ENCODE results near the gene SCCPDH. TPM values are rescaled to one million over a fixed set of nuclear protein-coding genes. Genes with fewer than 3 reads are reported as not detected.

The SCCPDH gene
- total RNA-seq, 4 donors from 2014 or later: 0.95 to 8.2 (median 3.8) TPM

DNA sequence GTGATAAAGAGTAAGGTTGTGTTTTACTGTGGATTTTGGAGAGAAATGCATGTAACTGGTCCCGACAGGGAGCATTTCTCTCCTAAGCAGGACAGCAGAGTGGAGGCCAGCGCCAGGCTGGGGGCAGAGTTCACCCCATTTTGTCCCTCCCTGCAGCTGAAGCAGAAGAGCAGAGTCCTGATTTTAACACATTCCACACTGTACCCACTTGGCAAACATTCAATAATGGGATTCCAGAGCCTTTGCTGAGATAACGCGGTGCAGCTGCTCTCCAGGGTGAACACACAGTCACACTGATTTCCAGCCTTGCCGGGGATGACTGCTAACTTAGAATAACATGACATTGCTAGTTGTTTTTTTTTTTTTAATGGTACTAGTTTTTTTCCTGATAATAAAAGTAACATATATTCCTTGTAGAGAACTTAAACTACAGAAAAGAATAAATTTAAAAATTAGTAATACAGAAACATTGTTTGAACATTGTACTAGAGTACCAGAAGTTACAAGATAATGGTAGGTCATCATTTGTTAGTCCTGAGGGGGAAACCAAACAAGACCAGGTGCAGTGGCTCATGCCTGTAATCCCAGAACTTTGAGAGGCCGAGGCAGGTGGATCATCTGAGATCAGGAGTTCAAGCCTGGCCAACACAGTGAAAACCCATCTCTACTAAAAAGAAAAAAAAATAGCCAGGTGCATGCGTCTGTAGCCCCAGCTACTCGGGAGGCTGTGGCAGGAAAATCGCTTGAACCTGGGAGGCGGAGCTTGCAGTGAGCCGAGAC, 77.2 kb downstream of the SCCPDH start:
- Histone ChIP-seq H3K36me3 (no peaks in the 10 kb centered on the region), H3K9me3 (no peaks in the 10 kb centered on the region), H3K27ac (no peak overlapping the region), H3K4me3 (no peak overlapping the region), H3K27me3 (peaks cover 0 to 16% (median 0%) of the 10 kb centered on the region in 4 donors), H3K4me1 (peaks cover 0 to 16% (median 3%) of the 10 kb centered on the region in 3 donors)
- TF ChIP-seq, protein P1, sequence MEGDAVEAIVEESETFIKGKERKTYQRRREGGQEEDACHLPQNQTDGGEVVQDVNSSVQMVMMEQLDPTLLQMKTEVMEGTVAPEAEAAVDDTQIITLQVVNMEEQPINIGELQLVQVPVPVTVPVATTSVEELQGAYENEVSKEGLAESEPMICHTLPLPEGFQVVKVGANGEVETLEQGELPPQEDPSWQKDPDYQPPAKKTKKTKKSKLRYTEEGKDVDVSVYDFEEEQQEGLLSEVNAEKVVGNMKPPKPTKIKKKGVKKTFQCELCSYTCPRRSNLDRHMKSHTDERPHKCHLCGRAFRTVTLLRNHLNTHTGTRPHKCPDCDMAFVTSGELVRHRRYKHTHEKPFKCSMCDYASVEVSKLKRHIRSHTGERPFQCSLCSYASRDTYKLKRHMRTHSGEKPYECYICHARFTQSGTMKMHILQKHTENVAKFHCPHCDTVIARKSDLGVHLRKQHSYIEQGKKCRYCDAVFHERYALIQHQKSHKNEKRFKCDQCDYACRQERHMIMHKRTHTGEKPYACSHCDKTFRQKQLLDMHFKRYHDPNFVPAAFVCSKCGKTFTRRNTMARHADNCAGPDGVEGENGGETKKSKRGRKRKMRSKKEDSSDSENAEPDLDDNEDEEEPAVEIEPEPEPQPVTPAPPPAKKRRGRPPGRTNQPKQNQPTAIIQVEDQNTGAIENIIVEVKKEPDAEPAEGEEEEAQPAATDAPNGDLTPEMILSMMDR (IDR thresholded peaks at IDR 0.05): no peak
- no peak for TF ChIP-seq POLR2A (IDR thresholded peaks at IDR 0.05)
- no peak for DNase-seq
- whole genome bisulfite sequencing, 2 donors: 68 to 69% methylated on average over 11 of the region's 11 CpGs
- intact Hi-C loops (cut with DNase I): no loop called here

- no peak for TF ChIP-seq POLR2A (IDR thresholded peaks at IDR 0.05)
- TF ChIP-seq, protein P1 (IDR thresholded peaks at IDR 0.05): no peak
- H3K36me3 ChIP-seq: no peaks in the 10 kb centered on the region
- H3K4me3 ChIP-seq: no peak overlapping the region
- 89 to 94% methylated on average over 6 of the region's 6 CpGs for WGBS, 2 donors
- H3K27me3 ChIP-seq: peaks cover 0 to 3% (median 0%) of the 10 kb centered on the region in 4 donors
- H3K4me1 ChIP-seq: peaks cover 0 to 16% (median 3%) of the 10 kb centered on the region in 3 donors
- no peaks in the 10 kb centered on the region for H3K9me3 ChIP-seq
- intact Hi-C loops (cut with DNase I): no loop called here
- H3K27ac ChIP-seq: no peak overlapping the region
- DNase-seq: no peak
Measured at GRCh38 chr1:246803373-246803772, 79.2 kb downstream of the SCCPDH start.

GRCh38 chr1:246803883-246804282, 79.7 kb downstream of the SCCPDH start:
- Histone ChIP-seq H3K9me3 (no peaks in the 10 kb centered on the region), H3K27ac (no peak overlapping the region), H3K27me3 (no peaks in the 10 kb centered on the region), H3K4me3 (no peak overlapping the region), H3K4me1 (peaks cover 0 to 16% (median 3%) of the 10 kb centered on the region in 3 donors), H3K36me3 (no peaks in the 10 kb centered on the region)
- WGBS, 2 donors: 86 to 88% methylated on average over 5 of the region's 5 CpGs
- no peak for TF ChIP-seq POLR2A (IDR thresholded peaks at IDR 0.05)
- TF ChIP-seq, protein P1 (IDR thresholded peaks at IDR 0.05): no peak
- intact Hi-C loops (cut with DNase I): no loop called here
- DNase-seq: no peak

GRCh38 chr1:246805135-246805716, 81.0 kb downstream of the SCCPDH start:
- Histone ChIP-seq H3K36me3 (no peaks in the 10 kb centered on the region), H3K27me3 (no peaks in the 10 kb centered on the region), H3K4me3 (no peak overlapping the region), H3K27ac (no peak overlapping the region), H3K9me3 (no peaks in the 10 kb centered on the region), H3K4me1 (peaks cover 0 to 11% (median 2%) of the 10 kb centered on the region in 3 donors)
- 67 to 79% methylated on average over 10 of the region's 10 CpGs for WGBS, 2 donors
- TF ChIP-seq, protein P1 (IDR thresholded peaks at IDR 0.05): no peak
- no peak for TF ChIP-seq POLR2A (IDR thresholded peaks at IDR 0.05)
- intact Hi-C loops (cut with DNase I): no loop called here
- no peak for DNase-seq

DNA sequence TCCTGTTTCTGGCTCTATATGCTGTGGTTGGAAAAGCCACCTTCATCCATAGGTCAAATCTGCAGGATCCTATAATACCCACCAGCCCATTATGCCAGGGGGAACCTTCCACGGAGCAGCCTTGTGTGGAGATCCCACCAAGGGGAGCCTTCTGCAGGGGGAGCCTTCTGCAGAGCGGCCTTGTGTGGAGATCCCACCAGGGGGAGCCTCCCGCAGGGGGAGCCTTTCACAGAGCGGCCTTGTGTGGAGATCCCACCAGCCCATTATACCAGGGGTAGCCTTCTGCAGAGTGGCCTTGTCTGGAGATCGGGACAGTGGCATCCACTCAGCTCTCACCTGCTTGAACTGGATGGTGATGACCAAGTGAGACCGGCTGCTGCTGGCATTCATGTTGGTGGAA, 85.3 kb downstream of the SCCPDH start:
- H3K36me3 ChIP-seq: no peaks in the 10 kb centered on the region
- no peaks in the 10 kb centered on the region for H3K9me3 ChIP-seq
- H3K4me3 ChIP-seq: no peak overlapping the region
- no peak for TF ChIP-seq POLR2A (IDR thresholded peaks at IDR 0.05)
- TF ChIP-seq, protein P1 (IDR thresholded peaks at IDR 0.05): no peak
- no peaks in the 10 kb centered on the region for H3K27me3 ChIP-seq
- DNase-seq: no peak
- intact Hi-C loops (cut with DNase I): no loop called here
- no peak overlapping the region for H3K27ac ChIP-seq
- 64 to 79% methylated on average over 2 to 3 of the region's 6 CpGs for WGBS, 2 donors
- H3K4me1 ChIP-seq: no peaks in the 10 kb centered on the region
